Gastrocnemius medialis (tissue), 4 donors: ENCODE data around the gene TANGO2.

Experiments
- CTCF ChIP-seq, 5 experiments: fragments of 450-650 bp in 3 of 5; fragments of 200-600 bp in 2 of 5; sonication (generic) in 2 of 5; IDR thresholded peaks in 4 of 5; conservative IDR thresholded peaks in 1 of 5; 1 replicate in 4 of 5; 2 replicates in 1 of 5; pipeline ENCODE4 v1.5.1; 2016 to 2019; ENCODE audit warnings: antibody characterized with exemption in 5 of 5, mild to moderate bottlenecking in 3 of 5, moderate library complexity in 3 of 5
- POLR2A ChIP-seq, 2 donors: fragments of 450-650 bp; IDR thresholded peaks; one replicate each; pipeline ENCODE4 v1.6.1; 2017; ENCODE audit warnings: antibody characterized with exemption in 2 of 2, mild to moderate bottlenecking in 2 of 2, moderate library complexity in 2 of 2

- TF ChIP-seq CTCF (IDR thresholded peaks at IDR 0.05 in 4 of 5, conservative IDR thresholded peaks at IDR 0.05 in 1 of 5) (peak in 2 of 5 experiments; percentile 12 to 30), POLR2A (IDR thresholded peaks at IDR 0.05) (no peak)
Measured at GRCh38 chr22:20084547-20085413, 63.9 kb downstream of the TANGO2 start.
